ENCODE results near the gene IL15RA. TPM values are rescaled to one million over a fixed set of nuclear protein-coding genes. Genes with fewer than 3 reads are reported as not detected.
"Not testable (repeated sequence)": the region's sequence is repeated elsewhere in the genome, so short reads cannot be mapped to it uniquely, and the experiment has no call there.

IL15RA gene
- total RNA-seq, 1 donor from 2014 or later = 0.40 TPM

DNA sequence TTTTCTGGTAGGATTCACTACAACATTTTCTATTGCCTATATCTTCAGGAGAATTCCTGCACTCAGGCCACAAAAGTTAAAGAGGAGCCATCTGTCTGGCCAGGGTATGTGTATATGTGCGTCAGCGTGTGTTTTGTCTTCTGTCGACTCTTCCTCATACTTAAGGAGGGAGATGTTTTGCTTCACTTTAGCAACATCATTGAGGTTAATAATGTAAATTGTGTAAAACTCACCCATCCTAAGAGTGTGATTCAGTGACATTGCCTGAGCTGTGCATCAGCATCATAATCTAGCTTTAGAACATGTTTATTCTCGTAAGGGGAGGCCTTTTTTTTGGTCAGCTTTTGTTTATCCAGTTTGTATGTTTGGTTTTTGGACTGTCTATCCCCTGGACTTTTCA is 63.6 kb downstream of the IL15RA start:
- Mint-ChIP-seq H3K27ac (ENCODE audit: unreplicated experiment) (no peak overlapping the region), H3K9me3 (ENCODE audit: unreplicated experiment) (no peaks in the 10 kb centered on the region), H3K4me1 (ENCODE audit: unreplicated experiment) (no peaks in the 10 kb centered on the region), H3K36me3 (ENCODE audit: unreplicated experiment) (peaks cover 70% of the 10 kb centered on the region), H3K4me3 (ENCODE audit: unreplicated experiment) (no peak overlapping the region), H3K27me3 (ENCODE audit: unreplicated experiment) (no peaks in the 10 kb centered on the region)
- TF ChIP-seq, protein P1, sequence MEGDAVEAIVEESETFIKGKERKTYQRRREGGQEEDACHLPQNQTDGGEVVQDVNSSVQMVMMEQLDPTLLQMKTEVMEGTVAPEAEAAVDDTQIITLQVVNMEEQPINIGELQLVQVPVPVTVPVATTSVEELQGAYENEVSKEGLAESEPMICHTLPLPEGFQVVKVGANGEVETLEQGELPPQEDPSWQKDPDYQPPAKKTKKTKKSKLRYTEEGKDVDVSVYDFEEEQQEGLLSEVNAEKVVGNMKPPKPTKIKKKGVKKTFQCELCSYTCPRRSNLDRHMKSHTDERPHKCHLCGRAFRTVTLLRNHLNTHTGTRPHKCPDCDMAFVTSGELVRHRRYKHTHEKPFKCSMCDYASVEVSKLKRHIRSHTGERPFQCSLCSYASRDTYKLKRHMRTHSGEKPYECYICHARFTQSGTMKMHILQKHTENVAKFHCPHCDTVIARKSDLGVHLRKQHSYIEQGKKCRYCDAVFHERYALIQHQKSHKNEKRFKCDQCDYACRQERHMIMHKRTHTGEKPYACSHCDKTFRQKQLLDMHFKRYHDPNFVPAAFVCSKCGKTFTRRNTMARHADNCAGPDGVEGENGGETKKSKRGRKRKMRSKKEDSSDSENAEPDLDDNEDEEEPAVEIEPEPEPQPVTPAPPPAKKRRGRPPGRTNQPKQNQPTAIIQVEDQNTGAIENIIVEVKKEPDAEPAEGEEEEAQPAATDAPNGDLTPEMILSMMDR (IDR thresholded peaks at IDR 0.05) = no peak
- no peak for DNase-seq (ENCODE audit: extremely low spot score, unreplicated experiment)

DNA sequence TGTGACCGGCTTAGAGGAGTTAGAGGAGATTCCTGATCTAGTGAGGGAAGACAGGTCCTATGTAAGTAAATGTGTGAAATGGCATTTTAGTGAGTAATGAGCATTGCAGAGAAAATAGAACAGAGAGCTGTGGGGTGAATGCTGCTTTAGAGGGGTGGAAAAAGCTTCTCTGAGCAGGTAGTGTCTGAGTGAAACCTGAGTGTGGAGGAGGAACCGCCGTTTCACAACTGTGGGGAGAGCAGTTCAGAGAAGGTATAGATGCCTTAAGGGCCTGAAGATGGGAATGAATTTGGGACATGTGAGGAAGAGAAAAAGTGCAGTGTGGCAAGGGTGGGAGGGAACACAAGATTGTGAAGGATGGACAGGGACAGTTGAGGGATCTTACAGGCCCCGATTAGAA is 65.7 kb downstream of the IL15RA start:
- H3K4me1 Mint-ChIP-seq (ENCODE audit: unreplicated experiment) = no peaks in the 10 kb centered on the region
- TF ChIP-seq, protein P1 (IDR thresholded peaks at IDR 0.05) = no peak
- no peaks in the 10 kb centered on the region for H3K9me3 Mint-ChIP-seq (ENCODE audit: unreplicated experiment)
- no peak overlapping the region for H3K4me3 Mint-ChIP-seq (ENCODE audit: unreplicated experiment)
- no peak for DNase-seq (ENCODE audit: extremely low spot score, unreplicated experiment)
- H3K27ac Mint-ChIP-seq (ENCODE audit: unreplicated experiment) = no peak overlapping the region
- peaks cover 68% of the 10 kb centered on the region for H3K36me3 Mint-ChIP-seq (ENCODE audit: unreplicated experiment)
- no peaks in the 10 kb centered on the region for H3K27me3 Mint-ChIP-seq (ENCODE audit: unreplicated experiment)

DNA sequence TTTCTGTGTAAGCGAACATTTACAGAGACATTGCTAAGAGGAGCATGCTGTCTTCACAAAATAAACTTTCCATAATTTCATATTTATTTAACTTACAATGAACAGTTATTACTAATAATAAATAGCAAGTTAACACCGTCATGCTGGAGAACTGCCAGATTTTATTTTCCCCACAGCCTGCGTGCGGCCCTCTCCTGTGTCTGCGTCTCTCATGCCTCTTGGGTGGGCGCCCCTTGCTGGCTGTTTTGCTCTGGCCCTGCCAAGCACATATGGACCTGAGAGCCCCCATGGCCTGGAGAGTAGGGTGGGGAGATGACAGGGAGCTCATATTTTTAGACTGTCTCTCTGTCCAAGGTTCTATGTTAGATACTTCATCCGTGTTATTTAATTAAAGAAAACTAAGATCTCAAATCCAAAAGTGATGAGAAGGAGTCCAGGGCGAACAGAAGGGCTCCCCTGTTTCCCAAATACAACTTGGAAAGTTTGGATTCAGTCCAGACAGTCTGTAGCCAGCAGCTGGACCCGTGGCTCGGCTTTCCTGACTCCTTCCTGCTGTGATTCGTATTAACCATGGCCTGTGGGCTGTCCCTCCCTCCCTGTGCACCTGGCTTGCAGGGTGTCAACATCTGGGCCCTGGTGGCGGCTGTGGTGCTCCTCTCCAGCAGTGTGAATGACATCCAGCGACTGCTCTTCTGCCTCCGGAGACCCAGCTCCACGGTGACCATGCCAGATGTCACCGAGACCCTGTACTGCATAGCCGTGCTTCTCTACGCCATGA is 66.8 kb downstream of the IL15RA start:
- H3K9me3 Mint-ChIP-seq (ENCODE audit: unreplicated experiment) = no peaks in the 10 kb centered on the region
- no peak for DNase-seq (ENCODE audit: extremely low spot score, unreplicated experiment)
- H3K4me1 Mint-ChIP-seq (ENCODE audit: unreplicated experiment) = no peaks in the 10 kb centered on the region
- peaks cover 68% of the 10 kb centered on the region for H3K36me3 Mint-ChIP-seq (ENCODE audit: unreplicated experiment)
- TF ChIP-seq, protein P1 (IDR thresholded peaks at IDR 0.05) = no peak
- H3K4me3 Mint-ChIP-seq (ENCODE audit: unreplicated experiment) = no peak overlapping the region
- no peaks in the 10 kb centered on the region for H3K27me3 Mint-ChIP-seq (ENCODE audit: unreplicated experiment)
- no peak overlapping the region for H3K27ac Mint-ChIP-seq (ENCODE audit: unreplicated experiment)

DNA sequence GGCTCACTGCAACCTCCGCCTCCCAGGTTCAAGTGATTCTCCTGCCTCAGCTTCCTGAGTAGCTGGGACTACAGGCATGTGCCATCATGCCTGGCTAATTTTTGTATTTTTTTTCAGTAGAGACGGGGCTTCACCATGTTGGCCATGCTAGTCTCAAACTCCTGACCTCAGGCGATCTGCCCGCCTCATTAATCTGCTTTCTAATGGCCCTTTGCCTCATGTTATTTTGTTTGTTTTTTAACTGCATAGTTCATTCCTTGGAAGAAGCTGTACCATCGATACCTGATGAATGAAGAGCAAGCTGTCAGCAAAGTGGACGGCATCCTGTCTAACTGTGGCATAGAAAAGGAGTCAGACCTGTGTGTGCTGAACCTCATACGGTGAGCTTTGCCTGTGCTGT is 68.7 kb downstream of the IL15RA start:
- H3K27ac Mint-ChIP-seq (ENCODE audit: unreplicated experiment); H3K4me1 Mint-ChIP-seq (ENCODE audit: unreplicated experiment); H3K9me3 Mint-ChIP-seq (ENCODE audit: unreplicated experiment); H3K27me3 Mint-ChIP-seq (ENCODE audit: unreplicated experiment); H3K4me3 Mint-ChIP-seq (ENCODE audit: unreplicated experiment); DNase-seq (ENCODE audit: extremely low spot score, unreplicated experiment): not testable (repeated sequence)
- H3K36me3 Mint-ChIP-seq (ENCODE audit: unreplicated experiment) = peaks cover 62% of the 10 kb centered on the region

DNA sequence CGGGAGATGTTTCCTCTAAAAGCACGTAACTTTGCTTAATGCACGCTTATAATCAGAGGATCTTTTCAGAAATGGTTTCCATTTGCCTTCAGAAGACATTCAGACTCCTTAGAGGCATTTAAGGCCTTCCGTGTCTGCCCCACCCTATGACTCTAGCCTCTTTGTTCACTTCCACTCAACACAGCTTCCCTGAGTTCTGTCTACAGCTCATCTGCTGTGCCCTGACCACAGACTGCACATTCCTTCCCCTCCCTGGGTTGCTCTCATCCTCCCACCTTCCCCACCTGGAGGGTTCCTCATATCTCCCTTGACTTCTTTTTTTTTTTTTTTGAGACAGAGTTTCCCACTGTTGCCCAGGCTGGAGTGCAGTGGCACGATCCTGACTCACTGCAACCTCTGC is 70.7 kb downstream of the IL15RA start:
- no peak overlapping the region for H3K27ac Mint-ChIP-seq (ENCODE audit: unreplicated experiment)
- no peak overlapping the region for H3K4me3 Mint-ChIP-seq (ENCODE audit: unreplicated experiment)
- no peaks in the 10 kb centered on the region for H3K9me3 Mint-ChIP-seq (ENCODE audit: unreplicated experiment)
- no peaks in the 10 kb centered on the region for H3K27me3 Mint-ChIP-seq (ENCODE audit: unreplicated experiment)
- TF ChIP-seq, protein P1 (IDR thresholded peaks at IDR 0.05) = no peak
- peaks cover 54% of the 10 kb centered on the region for H3K36me3 Mint-ChIP-seq (ENCODE audit: unreplicated experiment)
- no peak for DNase-seq (ENCODE audit: extremely low spot score, unreplicated experiment)
- no peaks in the 10 kb centered on the region for H3K4me1 Mint-ChIP-seq (ENCODE audit: unreplicated experiment)
